Karpas-422 (cell line): Measurements from ENCODE around the gene SPOCK1. TPM values are rescaled to one million over a fixed set of nuclear protein-coding genes. Genes with fewer than 3 reads are reported as not detected.

Experiments
- DNase-seq: peaks from one replicate; pipeline ENCODE4 v3.0.0-alpha.2; 2015
- H2AFZ ChIP-seq: fragments of 200-600 bp; sonication (generic); 2 replicates; pipeline ENCODE4 v1.6.1; 2014; ENCODE audit warnings: antibody characterized with exemption, low read length, mixed read lengths
- H3K27ac ChIP-seq: fragments of 200-600 bp; sonication (generic); 2 replicates; pipeline ENCODE4 v1.5.1; 2014; ENCODE audit warnings: mild to moderate bottlenecking, low read length, moderate library complexity
- H3K27me3 ChIP-seq: fragments of 200-600 bp; sonication (generic); 2 replicates; pipeline ENCODE4 v1.6.1; 2014; ENCODE audit warnings: low read length, mixed read lengths
- H3K36me3 ChIP-seq: fragments of 200-600 bp; sonication (generic); 2 replicates; pipeline ENCODE4 v1.6.1; 2014; ENCODE audit warnings: low read length, mixed read lengths; ENCODE audit not compliant: insufficient read depth
- H3K4me1 ChIP-seq: fragments of 200-600 bp; sonication (generic); 2 replicates; pipeline ENCODE4 v1.6.1; 2014; ENCODE audit warnings: mild to moderate bottlenecking, low read length, mixed read lengths
- H3K4me2 ChIP-seq: fragments of 200-600 bp; sonication (generic); 2 replicates; pipeline ENCODE4 v1.6.1; 2014; ENCODE audit warnings: low read length, low read depth, mild to moderate bottlenecking; ENCODE audit not compliant: poor library complexity, severe bottlenecking
- H3K4me3 ChIP-seq: fragments of 200-600 bp; sonication (generic); 2 replicates; pipeline ENCODE4 v1.5.1; 2014; ENCODE audit warnings: mild to moderate bottlenecking, antibody characterized with exemption, low read length, mixed read lengths
- H3K79me2 ChIP-seq: fragments of 200-600 bp; sonication (generic); 2 replicates; pipeline ENCODE4 v1.6.1; 2014; ENCODE audit warnings: mild to moderate bottlenecking, low read length, mixed read lengths
- H3K9ac ChIP-seq: fragments of 200-600 bp; sonication (generic); 2 replicates; pipeline ENCODE4 v1.6.0; 2014; ENCODE audit warnings: low read length
- H3K9me2 ChIP-seq: fragments of 200-600 bp; sonication (generic), shearing (Covaris generic); replicated peaks from 2 replicates; pipeline ENCODE4 v1.6.0; 2014; ENCODE audit warnings: mild to moderate bottlenecking, low read length, moderate library complexity; ENCODE audit not compliant: insufficient read depth
- H3K9me3 ChIP-seq: fragments of 300-700, 200-600 bp; sonication (generic); 2 replicates; pipeline ENCODE4 v1.6.1; 2014; ENCODE audit warnings: low read length, mixed read lengths
- H4K20me1 ChIP-seq: fragments of 200-600 bp; sonication (generic); 2 replicates; pipeline ENCODE4 v1.6.1; 2014; ENCODE audit warnings: mild to moderate bottlenecking, antibody characterized with exemption, low read length, low read depth; ENCODE audit not compliant: insufficient read depth
- total RNA-seq: library from RNA; depleted of rRNA; stranded (reverse); fragments of >200 nt; shearing (Covaris generic); gene quantifications from 2 replicates; pipeline ENCODE4 v1.2.3, GENCODE V29; 2014; ENCODE audit warnings: low replicate concordance

SPOCK1 gene
- total RNA-seq, 1 experiment from 2014 or later, result 1.0 TPM

DNA sequence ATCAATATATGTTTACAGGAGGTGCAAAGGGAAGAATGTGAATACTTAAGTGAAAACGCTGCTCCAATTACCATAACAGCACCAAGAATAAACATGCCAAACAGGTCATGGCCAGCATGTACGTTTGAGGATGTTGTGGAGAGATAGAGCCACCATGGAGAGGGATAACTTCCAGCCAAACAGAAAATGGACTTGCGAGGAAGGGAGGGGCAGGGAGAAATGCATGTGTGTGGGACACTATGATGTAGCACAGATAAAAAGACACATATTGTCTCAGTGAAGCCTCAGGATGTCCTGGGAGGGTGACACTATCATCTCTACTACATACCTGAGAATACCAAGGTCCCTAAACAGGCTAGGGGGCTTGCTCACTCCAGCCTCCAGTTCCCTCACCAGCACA, 488.9 kb downstream of the SPOCK1 start:
- no peaks in the 10 kb centered on the region for H3K36me3 ChIP-seq
- no peaks in the 10 kb centered on the region for H3K27me3 ChIP-seq
- no peaks in the 10 kb centered on the region for H3K9me3 ChIP-seq
- H3K4me1 ChIP-seq, result no peaks in the 10 kb centered on the region
- H2AFZ ChIP-seq, result no peak overlapping the region
- no peaks in the 10 kb centered on the region for H3K9me2 ChIP-seq
- H3K79me2 ChIP-seq, result no peaks in the 10 kb centered on the region
- no peaks in the 10 kb centered on the region for H4K20me1 ChIP-seq
- no peak overlapping the region for H3K4me2 ChIP-seq
- no peak overlapping the region for H3K27ac ChIP-seq
- H3K9ac ChIP-seq, result no peak overlapping the region
- no peak overlapping the region for H3K4me3 ChIP-seq
- DNase-seq, result no peak

DNA sequence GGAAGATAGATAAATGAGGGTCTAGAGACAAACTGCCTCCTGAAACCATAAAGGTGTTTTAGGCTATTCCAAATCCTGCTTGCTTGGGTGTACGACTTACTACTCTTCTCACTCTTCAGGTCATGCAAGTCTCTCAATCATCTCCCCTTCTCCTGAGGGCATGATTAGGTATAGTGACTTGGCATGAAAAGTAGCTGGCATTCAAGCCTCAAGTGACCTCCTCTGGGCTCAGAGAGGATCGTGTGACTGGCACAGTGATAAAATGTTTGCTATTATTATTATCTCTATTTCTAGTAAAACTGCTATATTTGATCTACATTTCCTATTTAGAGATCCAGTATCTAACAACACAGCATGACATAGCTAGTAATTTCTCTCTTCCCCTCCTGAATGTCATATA, 494.8 kb downstream of the SPOCK1 start:
- no peaks in the 10 kb centered on the region for H4K20me1 ChIP-seq
- no peak for DNase-seq
- no peaks in the 10 kb centered on the region for H3K9me2 ChIP-seq
- no peak overlapping the region for H3K4me3 ChIP-seq
- H3K27ac ChIP-seq, result no peak overlapping the region
- H3K79me2 ChIP-seq, result no peaks in the 10 kb centered on the region
- no peaks in the 10 kb centered on the region for H3K27me3 ChIP-seq
- no peak overlapping the region for H3K9ac ChIP-seq
- no peak overlapping the region for H2AFZ ChIP-seq
- H3K9me3 ChIP-seq, result no peaks in the 10 kb centered on the region
- H3K4me1 ChIP-seq, result no peaks in the 10 kb centered on the region
- no peaks in the 10 kb centered on the region for H3K36me3 ChIP-seq
- H3K4me2 ChIP-seq, result no peak overlapping the region

DNA sequence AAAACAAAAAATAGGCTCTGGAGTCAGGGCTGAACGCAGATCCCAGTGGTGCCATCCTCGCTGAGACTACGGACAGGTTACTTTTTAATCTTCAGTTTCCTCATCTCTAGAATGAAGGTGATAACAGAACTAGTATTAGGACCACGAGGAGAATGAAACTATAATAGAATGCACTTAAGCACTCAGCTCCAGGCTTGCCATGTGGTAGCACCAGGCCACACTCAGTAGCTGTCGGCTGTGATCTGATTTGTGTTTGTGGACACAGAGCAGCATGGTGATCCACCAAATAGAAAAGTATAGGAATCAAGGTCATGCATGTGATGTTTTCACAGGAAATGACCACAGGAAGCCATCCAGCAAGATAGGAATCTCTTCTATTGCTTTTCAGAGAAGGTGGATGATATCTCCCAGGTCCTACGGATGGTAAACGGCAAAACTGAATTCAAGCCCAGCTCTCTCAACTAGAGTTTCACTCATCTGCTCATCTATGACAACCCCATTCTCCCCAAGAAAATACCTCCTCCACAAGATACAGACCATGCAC, 498.0 kb downstream of the SPOCK1 start:
- H4K20me1 ChIP-seq, result no peaks in the 10 kb centered on the region
- H3K36me3 ChIP-seq, result no peaks in the 10 kb centered on the region
- no peaks in the 10 kb centered on the region for H3K27me3 ChIP-seq
- H3K79me2 ChIP-seq, result no peaks in the 10 kb centered on the region
- no peak overlapping the region for H2AFZ ChIP-seq
- H3K4me2 ChIP-seq, result no peak overlapping the region
- H3K4me1 ChIP-seq, result no peaks in the 10 kb centered on the region
- no peak overlapping the region for H3K4me3 ChIP-seq
- no peaks in the 10 kb centered on the region for H3K9me3 ChIP-seq
- H3K27ac ChIP-seq, result no peak overlapping the region
- no peak for DNase-seq
- no peak overlapping the region for H3K9ac ChIP-seq
- H3K9me2 ChIP-seq, result no peaks in the 10 kb centered on the region

DNA sequence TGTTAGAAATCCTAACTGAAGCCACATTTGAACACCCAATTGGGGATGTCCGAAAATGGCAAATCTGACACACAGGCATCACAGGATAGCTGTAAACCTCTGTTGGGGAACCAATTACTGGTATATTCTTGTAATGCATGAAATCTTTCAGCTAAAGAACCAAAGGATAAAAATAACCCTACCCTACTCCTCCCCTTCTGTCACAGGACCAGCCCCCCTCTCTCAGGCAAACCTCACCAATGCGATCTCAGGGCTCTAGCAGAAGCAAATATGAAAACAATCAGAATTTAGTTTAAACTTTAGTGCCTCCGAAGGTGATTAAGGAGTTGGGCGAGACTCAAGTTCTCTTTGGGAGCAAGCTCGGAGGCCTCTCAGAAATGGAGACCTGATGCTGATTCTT, 499.3 kb downstream of the SPOCK1 start:
- H3K4me2 ChIP-seq, result no peak overlapping the region
- no peaks in the 10 kb centered on the region for H3K4me1 ChIP-seq
- no peak overlapping the region for H3K9ac ChIP-seq
- no peak for DNase-seq
- no peaks in the 10 kb centered on the region for H3K9me2 ChIP-seq
- H3K4me3 ChIP-seq, result no peak overlapping the region
- no peaks in the 10 kb centered on the region for H3K79me2 ChIP-seq
- no peaks in the 10 kb centered on the region for H3K27me3 ChIP-seq
- no peaks in the 10 kb centered on the region for H3K36me3 ChIP-seq
- no peaks in the 10 kb centered on the region for H3K9me3 ChIP-seq
- no peaks in the 10 kb centered on the region for H4K20me1 ChIP-seq
- H3K27ac ChIP-seq, result no peak overlapping the region
- H2AFZ ChIP-seq, result no peak overlapping the region

DNA sequence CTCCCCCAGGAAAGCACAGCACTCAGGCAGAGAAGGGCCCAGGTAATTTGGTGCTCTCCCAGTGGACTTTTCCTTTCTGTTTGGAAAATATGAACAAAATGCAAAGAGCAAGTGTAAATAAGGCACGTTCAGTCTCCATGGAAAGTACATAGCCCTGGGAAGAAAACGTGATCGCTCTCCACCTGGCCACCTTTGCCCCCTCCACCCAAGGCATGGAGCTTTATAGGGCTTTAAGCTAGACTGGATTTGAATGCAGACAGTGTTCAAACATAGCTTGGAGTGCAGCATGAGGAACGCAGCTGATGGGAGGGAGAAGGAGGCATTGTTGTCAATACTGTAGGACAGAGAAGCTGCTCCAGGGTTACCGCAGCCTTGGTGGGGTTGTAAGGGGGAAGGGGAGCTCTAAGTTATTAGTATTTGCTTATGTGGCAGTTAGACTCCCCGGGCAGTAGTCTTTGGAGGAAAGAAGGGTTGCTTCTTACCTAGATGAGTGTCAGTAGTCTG, 500.2 kb downstream of the SPOCK1 start:
- no peaks in the 10 kb centered on the region for H3K79me2 ChIP-seq
- H3K4me2 ChIP-seq, result no peak overlapping the region
- no peaks in the 10 kb centered on the region for H3K9me3 ChIP-seq
- no peak overlapping the region for H3K4me3 ChIP-seq
- H3K4me1 ChIP-seq, result no peaks in the 10 kb centered on the region
- no peak for DNase-seq
- H3K27me3 ChIP-seq, result no peaks in the 10 kb centered on the region
- no peaks in the 10 kb centered on the region for H3K36me3 ChIP-seq
- H3K27ac ChIP-seq, result no peak overlapping the region
- no peak overlapping the region for H2AFZ ChIP-seq
- no peaks in the 10 kb centered on the region for H4K20me1 ChIP-seq
- H3K9me2 ChIP-seq, result no peaks in the 10 kb centered on the region
- no peak overlapping the region for H3K9ac ChIP-seq

DNA sequence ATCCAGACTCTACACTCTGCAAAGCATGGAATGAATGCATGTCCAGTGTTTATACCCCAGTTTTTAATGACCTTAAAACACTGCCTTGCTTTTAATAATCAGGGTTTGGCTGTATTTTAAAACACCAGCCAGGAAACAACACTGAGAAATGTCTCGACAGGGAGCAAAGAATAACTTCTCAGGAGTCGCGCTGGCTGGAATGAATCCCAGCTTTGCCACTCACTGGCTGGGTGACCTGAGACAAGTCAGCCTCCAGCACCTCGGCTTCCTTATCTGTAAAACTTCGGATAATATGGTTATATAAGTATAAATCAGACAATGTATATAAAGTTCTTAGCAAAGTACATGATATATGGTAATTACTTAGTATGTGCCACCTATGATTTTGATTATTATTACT, 505.0 kb downstream of the SPOCK1 start:
- no peak overlapping the region for H3K27ac ChIP-seq
- H3K4me3 ChIP-seq, result no peak overlapping the region
- no peaks in the 10 kb centered on the region for H3K9me3 ChIP-seq
- H3K9me2 ChIP-seq, result no peaks in the 10 kb centered on the region
- H3K36me3 ChIP-seq, result no peaks in the 10 kb centered on the region
- DNase-seq, result no peak
- no peaks in the 10 kb centered on the region for H4K20me1 ChIP-seq
- H3K9ac ChIP-seq, result no peak overlapping the region
- no peaks in the 10 kb centered on the region for H3K27me3 ChIP-seq
- H3K4me1 ChIP-seq, result no peaks in the 10 kb centered on the region
- no peaks in the 10 kb centered on the region for H3K79me2 ChIP-seq
- H2AFZ ChIP-seq, result no peak overlapping the region
- no peak overlapping the region for H3K4me2 ChIP-seq

DNA sequence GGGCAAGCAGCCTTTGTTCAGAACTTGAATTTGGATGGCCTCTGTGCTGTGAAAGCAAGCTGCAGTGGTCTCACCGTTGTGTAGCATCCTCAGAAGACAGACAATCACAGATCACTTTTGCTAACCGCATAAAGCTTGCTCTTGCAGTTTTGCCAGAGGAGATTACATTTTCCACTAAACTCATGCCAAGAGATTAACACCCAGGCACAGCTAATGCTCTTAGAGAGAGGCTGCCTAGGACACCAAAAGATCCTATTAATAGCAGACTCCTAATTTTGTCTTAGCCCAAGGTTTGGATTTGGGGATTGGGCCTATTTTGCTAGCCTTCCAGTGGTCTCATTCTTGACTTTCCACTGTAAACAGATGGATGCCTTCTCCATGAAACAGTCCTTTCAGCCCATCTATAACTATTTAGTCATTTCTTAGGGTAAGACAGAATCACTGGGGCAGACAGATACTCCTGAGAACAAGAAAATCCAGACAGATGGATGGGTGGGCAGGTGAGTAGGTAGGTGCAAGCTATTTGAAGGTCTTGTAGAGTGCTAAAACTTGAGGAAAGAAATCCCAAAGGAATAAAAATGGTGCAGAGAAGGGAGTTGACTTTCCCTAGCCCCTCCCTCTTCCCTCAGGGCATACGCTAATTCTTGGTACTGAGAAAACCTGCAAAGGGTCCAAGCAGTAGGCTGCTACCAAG, 506.2 kb downstream of the SPOCK1 start:
- Histone ChIP-seq H3K36me3 (no peaks in the 10 kb centered on the region), H2AFZ (no peak overlapping the region), H3K27me3 (no peaks in the 10 kb centered on the region), H3K79me2 (no peaks in the 10 kb centered on the region), H3K4me2 (no peak overlapping the region), H3K4me3 (no peak overlapping the region), H3K9me3 (no peaks in the 10 kb centered on the region), H3K27ac (no peak overlapping the region), H3K9me2 (no peaks in the 10 kb centered on the region), H3K9ac (no peak overlapping the region), H4K20me1 (no peaks in the 10 kb centered on the region), H3K4me1 (no peaks in the 10 kb centered on the region)
- no peak for DNase-seq

DNA sequence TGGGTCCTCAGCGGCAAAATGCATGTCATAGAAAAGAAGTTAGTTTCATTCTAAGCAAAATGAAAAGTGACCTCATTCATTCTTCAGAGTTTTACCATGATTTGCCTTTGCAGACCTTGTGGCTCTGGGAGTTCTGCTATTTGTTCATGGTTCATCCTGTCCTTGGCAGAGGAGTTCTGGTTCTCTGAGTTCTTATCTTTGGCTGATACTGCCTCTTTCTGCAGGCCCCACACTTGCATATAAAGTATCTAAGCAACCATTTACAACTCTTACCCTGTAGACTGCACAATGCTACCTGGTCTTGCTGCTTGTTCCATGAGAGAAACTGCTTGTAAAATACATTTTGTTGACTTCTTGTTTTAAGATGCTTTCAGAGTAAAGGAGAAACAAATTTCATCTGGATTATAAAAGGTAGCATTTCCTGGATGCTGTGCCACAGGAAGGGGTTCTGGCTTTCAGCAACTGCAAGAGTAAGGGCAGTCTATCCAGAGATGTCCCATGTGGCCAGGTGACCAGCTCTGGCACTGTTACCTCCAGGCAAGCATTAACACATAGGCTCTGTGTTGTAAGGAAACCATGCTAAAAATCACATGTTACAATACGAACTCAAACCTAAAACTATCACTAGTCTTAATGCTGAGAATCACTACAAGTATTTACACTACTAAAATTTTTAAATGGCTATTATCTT, 513.2 kb downstream of the SPOCK1 start:
- H3K9me3 ChIP-seq, result no peaks in the 10 kb centered on the region
- no peaks in the 10 kb centered on the region for H4K20me1 ChIP-seq
- no peaks in the 10 kb centered on the region for H3K9me2 ChIP-seq
- H2AFZ ChIP-seq, result no peak overlapping the region
- no peaks in the 10 kb centered on the region for H3K36me3 ChIP-seq
- no peak overlapping the region for H3K27ac ChIP-seq
- no peak overlapping the region for H3K4me2 ChIP-seq
- no peaks in the 10 kb centered on the region for H3K4me1 ChIP-seq
- no peaks in the 10 kb centered on the region for H3K79me2 ChIP-seq
- no peaks in the 10 kb centered on the region for H3K27me3 ChIP-seq
- H3K4me3 ChIP-seq, result no peak overlapping the region
- H3K9ac ChIP-seq, result no peak overlapping the region
- DNase-seq, result no peak
